H9 (cell line): Measurements from ENCODE around the gene SF1. TPM values are rescaled to one million over a fixed set of nuclear protein-coding genes. Genes with fewer than 3 reads are reported as not detected.

Source experiments
- DNase-seq: peaks from one replicate; pipeline ENCODE4 v3.0.0-alpha.2; 2017
- H2AFZ ChIP-seq: one replicate; pipeline ENCODE4 v1.6.1; 2013; ENCODE audit warnings: mild to moderate bottlenecking, low read length, control low read depth, moderate library complexity
- H2AK5ac ChIP-seq: 2 replicates; pipeline ENCODE4 v1.6.1; 2013; ENCODE audit warnings: low read length, control low read depth, mixed read lengths; ENCODE audit not compliant: insufficient read length
- H2BK120ac ChIP-seq: one replicate; pipeline ENCODE4 v1.6.1; 2013; ENCODE audit warnings: low read depth, mild to moderate bottlenecking, low read length, control low read depth, inconsistent platforms; ENCODE audit not compliant: poor library complexity, severe bottlenecking
- H2BK12ac ChIP-seq: 2 replicates; pipeline ENCODE4 v1.6.1; 2013; ENCODE audit warnings: low read length, control low read depth, mixed read lengths, low read depth; ENCODE audit not compliant: insufficient read length
- H2BK15ac ChIP-seq: 2 replicates; pipeline ENCODE4 v1.6.1; 2013; ENCODE audit warnings: low read depth, low read length, control low read depth
- H2BK20ac ChIP-seq: one replicate; pipeline ENCODE4 v1.6.1; 2013; ENCODE audit warnings: low read depth, mild to moderate bottlenecking, low read length, control low read depth, inconsistent platforms; ENCODE audit not compliant: poor library complexity, severe bottlenecking
- H2BK5ac ChIP-seq: 2 replicates; pipeline ENCODE4 v1.6.1; 2013; ENCODE audit warnings: low read length, control low read depth, mixed read lengths; ENCODE audit not compliant: insufficient read length
- H3K14ac ChIP-seq: 2 replicates; pipeline ENCODE4 v1.6.1; 2013; ENCODE audit warnings: low read length, control low read depth; ENCODE audit not compliant: insufficient read depth
- H3K18ac ChIP-seq: 2 replicates; pipeline ENCODE4 v1.6.1; 2013; ENCODE audit warnings: low read depth, mild to moderate bottlenecking, mixed read lengths, low read length, control low read depth; ENCODE audit not compliant: insufficient read length
- H3K23ac ChIP-seq: 2 replicates; pipeline ENCODE4 v1.6.1; 2013; ENCODE audit warnings: low read length, control low read depth, mixed read lengths, low read depth; ENCODE audit not compliant: insufficient read length
- H3K23me2 ChIP-seq: 2 replicates; pipeline ENCODE4 v1.6.1; 2013; ENCODE audit warnings: low read depth, mild to moderate bottlenecking, mixed read lengths, low read length, control low read depth; ENCODE audit not compliant: insufficient read length, poor library complexity, severe bottlenecking
- H3K27ac ChIP-seq: 2 replicates; pipeline ENCODE4 v1.5.1; 2013; ENCODE audit warnings: low read length, control low read depth, mixed read lengths, low read depth; ENCODE audit not compliant: insufficient read length
- H3K27me3 ChIP-seq: 2 replicates; pipeline ENCODE4 v1.6.1; 2013; ENCODE audit warnings: low read length, control low read depth, inconsistent platforms; ENCODE audit not compliant: insufficient read depth
- H3K4ac ChIP-seq: 2 replicates; pipeline ENCODE4 v1.6.1; 2013; ENCODE audit warnings: low read depth, mild to moderate bottlenecking, control low read depth, inconsistent platforms, low read length, moderate library complexity
- H3K4me1 ChIP-seq: 2 replicates; pipeline ENCODE4 v1.6.1; 2013; ENCODE audit warnings: low read length, control low read depth, inconsistent platforms; ENCODE audit not compliant: insufficient read depth
- H3K4me2 ChIP-seq: 2 replicates; pipeline ENCODE4 v1.6.1; 2013; ENCODE audit warnings: low read length, control low read depth, mixed read lengths; ENCODE audit not compliant: insufficient read length, insufficient read depth
- H3K56ac ChIP-seq: 2 replicates; pipeline ENCODE4 v1.6.1; 2013; ENCODE audit warnings: low read depth, mild to moderate bottlenecking, mixed read lengths, low read length, control low read depth; ENCODE audit not compliant: insufficient read length
- H3K79me1 ChIP-seq: 2 replicates; pipeline ENCODE4 v1.6.1; 2013; ENCODE audit warnings: low read depth, mild to moderate bottlenecking, moderate library complexity, low read length, control low read depth, inconsistent platforms; ENCODE audit not compliant: insufficient read depth, poor library complexity, severe bottlenecking
- H3K79me2 ChIP-seq: 2 replicates; pipeline ENCODE4 v1.6.1; 2013; ENCODE audit warnings: low read length, control low read depth, inconsistent platforms; ENCODE audit not compliant: insufficient read depth
- H3K9ac ChIP-seq: 2 replicates; pipeline ENCODE4 v1.6.1; 2013; ENCODE audit warnings: low read length, control low read depth, mixed read lengths; ENCODE audit not compliant: insufficient read length; ENCODE audit errors: extremely low read depth
- H3K9me3 ChIP-seq: one replicate; pipeline ENCODE4 v1.6.1; 2013; ENCODE audit warnings: low read depth, low read length, inconsistent platforms; ENCODE audit not compliant: control insufficient read depth
- H3T11ph ChIP-seq: one replicate; pipeline ENCODE4 v1.6.1; 2013; ENCODE audit warnings: mild to moderate bottlenecking, low read length, control low read depth, inconsistent platforms
- H4K20me1 ChIP-seq: one replicate; pipeline ENCODE4 v1.6.1; 2013; ENCODE audit not compliant: control insufficient read depth, insufficient read length, insufficient read depth
- H4K5ac ChIP-seq: 2 replicates; pipeline ENCODE4 v1.6.1; 2013; ENCODE audit warnings: low read depth, mild to moderate bottlenecking, mixed read lengths, low read length, control low read depth; ENCODE audit not compliant: insufficient read length
- H4K8ac ChIP-seq: replicated peaks from 2 replicates; pipeline ENCODE4 v1.6.1; 2013; ENCODE audit warnings: low read length, control low read depth, mixed read lengths, low read depth; ENCODE audit not compliant: insufficient read length
- H4K91ac ChIP-seq: 2 replicates; pipeline ENCODE4 v1.6.1; 2013; ENCODE audit warnings: low read depth, mild to moderate bottlenecking, moderate library complexity, mixed read lengths, low read length, control low read depth; ENCODE audit not compliant: insufficient read length
- H3K27ac Mint-ChIP-seq, 3 experiments: 2 replicates in 2 of 3; 3 replicates in 1 of 3; pipeline ENCODE4 v1.8.0; 2020 to 2021; ENCODE audit warnings: mixed read lengths in 3 of 3, mild to moderate bottlenecking in 1 of 3, moderate library complexity in 1 of 3
- H3K27me3 Mint-ChIP-seq: 2 replicates; pipeline ENCODE4 v1.8.0; 2021; ENCODE audit warnings: low read depth, mild to moderate bottlenecking, moderate library complexity, mixed read lengths
- H3K36me3 Mint-ChIP-seq, 3 experiments: 2 replicates in 2 of 3; 3 replicates in 1 of 3; pipeline ENCODE4 v1.8.0; 2020 to 2021; ENCODE audit warnings: low read depth in 3 of 3, mixed read lengths in 3 of 3; ENCODE audit not compliant: insufficient read depth in 1 of 3
- H3K4me1 Mint-ChIP-seq, 2 experiments: 2 replicates each; pipeline ENCODE4 v1.8.0; 2020; ENCODE audit warnings: mixed read lengths in 2 of 2
- H3K4me3 Mint-ChIP-seq, 2 experiments: 2 replicates in 1 of 2; 3 replicates in 1 of 2; pipeline ENCODE4 v1.8.0; 2020 to 2021; ENCODE audit warnings: mild to moderate bottlenecking in 2 of 2, mixed read lengths in 2 of 2, moderate library complexity in 1 of 2
- H3K9me3 Mint-ChIP-seq, 2 experiments: 2 replicates in 1 of 2; 3 replicates in 1 of 2; pipeline ENCODE4 v1.8.0; 2020; ENCODE audit warnings: mild to moderate bottlenecking in 2 of 2, mixed read lengths in 2 of 2, moderate library complexity in 1 of 2
- CTCF ChIP-seq: fragments of 200-600 bp; sonication (generic); conservative IDR thresholded peaks from 3 replicates; pipeline ENCODE4 v1.8.0; 2021; ENCODE audit warnings: antibody characterized with exemption, mild to moderate bottlenecking
- WGBS: extraction: QIAGEN DNeasy Blood & Tissue Kit; methylation state at CpG from one replicate; pipeline ENCODE4 v1.1.7; 2013; ENCODE audit warnings: missing lambda C conversion rate, low lambda C conversion rate, mixed read lengths; ENCODE audit not compliant: insufficient read length; ENCODE audit errors: extremely low coverage; 5-methylcytosine and 5-hydroxymethylcytosine counted together
- total RNA-seq: library from RNA; stranded (reverse); gene quantifications from 2 replicates; pipeline ENCODE4 v1.2.1, GENCODE V29; 2021

Gene SF1
- total RNA-seq, 1 experiment from 2014 or later = 528 TPM

- Histone ChIP-seq H3K23me2 (no peaks in the 10 kb centered on the region), H4K91ac (no peak overlapping the region), H3K27me3 (no peaks in the 10 kb centered on the region), H3K14ac (no peak overlapping the region), H3K79me1 (no peaks in the 10 kb centered on the region), H4K8ac (no peak overlapping the region), H2BK15ac (no peak overlapping the region), H3K9ac (no peak overlapping the region), H3K23ac (no peak overlapping the region), H2BK5ac (no peak overlapping the region), H3K79me2 (no peaks in the 10 kb centered on the region), H2BK20ac (no peak overlapping the region), H3K18ac (no peak overlapping the region), H3K4me1 (no peaks in the 10 kb centered on the region), H4K20me1 (no peaks in the 10 kb centered on the region), H3K4me2 (no peak overlapping the region), H2BK120ac (no peak overlapping the region), H3K56ac (no peak overlapping the region), H3K9me3 (no peaks in the 10 kb centered on the region), H2AFZ (no peak overlapping the region), H3K27ac (no peak overlapping the region), H2AK5ac (no peak overlapping the region), H2BK12ac (no peak overlapping the region), H4K5ac (no peak overlapping the region), H3T11ph (no peak overlapping the region), H3K4ac (no peak overlapping the region)
- H3K27ac Mint-ChIP-seq = peak overlapping the region in 1 of 3 experiments; percentile 51; a peak in 1 of 7 replicates
- no peak for DNase-seq
- WGBS = no CpG with 5 or more reads among the region's 10 CpGs
- no peaks in the 10 kb centered on the region for H3K27me3 Mint-ChIP-seq
- no peak for TF ChIP-seq CTCF
- peaks cover 0 to 6% (median 2%) of the 10 kb centered on the region in 3 experiments; a peak in 2 of 7 replicates for H3K36me3 Mint-ChIP-seq
- H3K4me1 Mint-ChIP-seq = peaks cover 4 to 5% of the 10 kb centered on the region in 2 experiments; a peak in 2 of 4 replicates
- H3K9me3 Mint-ChIP-seq = no peaks in the 10 kb centered on the region
- no peak overlapping the region for H3K4me3 Mint-ChIP-seq
These were observed 8.0 kb upstream of the SF1 start for GRCh38 chr11:64786308-64786707.
